HG02840 (cell line): ENCODE results near the gene GPT2.

ENCODE experiments used
- ATAC-seq: cut with Tn5 transposase; IDR thresholded peaks from one replicate; pipeline ENCODE4 v1.9.1; 2021; ENCODE audit warnings: mild to moderate bottlenecking, moderate library complexity, moderate number of reproducible peaks; ENCODE audit not compliant: unreplicated experiment, low FRiP score

GPT2 gene

GRCh38 chr16:46883690-46884512 is at the start of gene GPT2:
GPT2 (plus strand) TSS chr16:46884362; CDS start chr16:46884716, 354 bp downstream.
- ATAC-seq, result peak; percentile 95

GRCh38 chr16:46836534-46837530 is 47.3 kb upstream of the GPT2 start:
- no peak for ATAC-seq

GRCh38 chr16:46839986-46840443 is 44.1 kb upstream of the GPT2 start:
- no peak for ATAC-seq

- no peak for ATAC-seq
These were observed 41.8 kb upstream of the GPT2 start for GRCh38 chr16:46842192-46842895.

- no peak for ATAC-seq
These were observed 40.1 kb upstream of the GPT2 start for GRCh38 chr16:46843898-46844642.

- no peak for ATAC-seq
These were observed 39.4 kb upstream of the GPT2 start for GRCh38 chr16:46844771-46845170.

- no peak for ATAC-seq
These were observed 38.2 kb upstream of the GPT2 start for GRCh38 chr16:46845952-46846351.

GRCh38 chr16:46848768-46849764 is 35.1 kb upstream of the GPT2 start:
- no peak for ATAC-seq

GRCh38 chr16:46850619-46851555 is 33.3 kb upstream of the GPT2 start:
- ATAC-seq, result peak; percentile 70

- ATAC-seq, result no peak
These were observed 32.0 kb upstream of the GPT2 start for GRCh38 chr16:46852130-46852529.

- no peak for ATAC-seq
These were observed 30.3 kb upstream of the GPT2 start for GRCh38 chr16:46853713-46854443.

GRCh38 chr16:46854846-46855245 is 29.3 kb upstream of the GPT2 start:
- no peak for ATAC-seq

GRCh38 chr16:46855389-46855788 is 28.8 kb upstream of the GPT2 start:
- ATAC-seq, result no peak

- no peak for ATAC-seq
These were observed 26.7 kb upstream of the GPT2 start for GRCh38 chr16:46857368-46857945.

- ATAC-seq, result no peak
These were observed 26.0 kb upstream of the GPT2 start for GRCh38 chr16:46858151-46858550.

GRCh38 chr16:46859719-46860152 is 24.4 kb upstream of the GPT2 start:
- ATAC-seq, result no peak
